GM23338 (cell line): ENCODE measurements around the gene DAB1. TPM values are rescaled to one million over a fixed set of nuclear protein-coding genes. Genes with fewer than 3 reads are reported as not detected.
A peak's percentile ranks its signal among the peaks of the same experiment; 100 is the strongest.

Source experiments
- ATAC-seq: fragments of 200-7000 bp; cut with Tn5 transposase; 3 replicates; pipeline ENCODE4 v1.9.1; 2020
- DNase-seq: peaks from one replicate; pipeline ENCODE4 v3.0.0-alpha.2; 2015; ENCODE audit warnings: low spot score
- H2AFZ ChIP-seq: fragments of 200-600 bp; sonication (generic); 2 replicates; pipeline ENCODE4 v1.8.0; 2016; ENCODE audit warnings: antibody characterized with exemption, mild to moderate bottlenecking, moderate library complexity
- H3F3A ChIP-seq: fragments of 200-600 bp; sonication (generic); replicated peaks from 2 replicates; pipeline ENCODE4 v1.8.0; 2017; ENCODE audit warnings: antibody characterized with exemption, mixed run types, low read depth
- H3K27ac ChIP-seq: fragments of 200-600 bp; sonication (generic); 2 replicates; pipeline ENCODE4 v1.6.1; 2016; ENCODE audit warnings: low read depth
- H3K27me3 ChIP-seq: fragments of 200-600 bp; sonication (generic); 2 replicates; pipeline ENCODE4 v1.8.0; 2016; ENCODE audit warnings: mild to moderate bottlenecking, mixed run types, moderate library complexity; ENCODE audit not compliant: insufficient read depth
- H3K36me3 ChIP-seq: fragments of 200-600 bp; sonication (generic); 2 replicates; pipeline ENCODE4 v1.8.0; 2016; ENCODE audit warnings: mild to moderate bottlenecking; ENCODE audit not compliant: insufficient read depth
- H3K4me1 ChIP-seq: fragments of 200-600 bp; sonication (generic); 2 replicates; pipeline ENCODE4 v1.8.0; 2016; ENCODE audit warnings: mild to moderate bottlenecking, moderate library complexity; ENCODE audit not compliant: insufficient read depth
- H3K4me2 ChIP-seq: fragments of 200-600 bp; sonication (generic); 2 replicates; pipeline ENCODE4 v1.7.1; 2017; ENCODE audit warnings: mixed run types
- H3K4me3 ChIP-seq: fragments of 200-600 bp; sonication (generic); 2 replicates; pipeline ENCODE4 v1.6.1; 2016; ENCODE audit warnings: mixed run types
- H3K79me2 ChIP-seq: fragments of 200-600 bp; sonication (generic); replicated peaks from 2 replicates; pipeline ENCODE4 v1.8.0; 2017; ENCODE audit warnings: mild to moderate bottlenecking; ENCODE audit not compliant: insufficient read depth
- H3K9me2 ChIP-seq: fragments of 200-600 bp; sonication (generic); 2 replicates; pipeline ENCODE4 v1.8.0; 2017; ENCODE audit not compliant: insufficient read depth
- H4K20me1 ChIP-seq: fragments of 200-600 bp; sonication (generic); replicated peaks from 2 replicates; pipeline ENCODE4 v1.8.0; 2017; ENCODE audit warnings: mild to moderate bottlenecking; ENCODE audit not compliant: insufficient read depth
- H3K27ac Mint-ChIP-seq: 2 replicates; pipeline ENCODE4 v1.8.0; 2020; ENCODE audit warnings: inconsistent platforms, mild to moderate bottlenecking, moderate library complexity, mixed read lengths
- H3K27me3 Mint-ChIP-seq: 3 replicates; pipeline ENCODE4 v1.8.0; 2022; ENCODE audit warnings: low read depth, mild to moderate bottlenecking, moderate library complexity, mixed read lengths, inconsistent platforms; ENCODE audit not compliant: insufficient read depth, poor library complexity
- H3K36me3 Mint-ChIP-seq: 3 replicates; pipeline ENCODE4 v1.8.0; 2021; ENCODE audit warnings: low read depth, mild to moderate bottlenecking, inconsistent platforms, moderate library complexity, mixed read lengths
- H3K4me1 Mint-ChIP-seq: 3 replicates; pipeline ENCODE4 v1.8.0; 2020; ENCODE audit warnings: mild to moderate bottlenecking, inconsistent platforms, mixed read lengths
- H3K4me3 Mint-ChIP-seq: 3 replicates; pipeline ENCODE4 v1.8.0; 2021; ENCODE audit warnings: moderate library complexity, mild to moderate bottlenecking, inconsistent platforms, mixed read lengths
- H3K9me3 Mint-ChIP-seq: 3 replicates; pipeline ENCODE4 v1.8.0; 2020; ENCODE audit warnings: moderate library complexity, mild to moderate bottlenecking, inconsistent platforms, mixed read lengths
- ETS1 ChIP-seq: IDR thresholded peaks from 2 replicates; pipeline ENCODE4 v1.6.1; 2016; ENCODE audit warnings: antibody characterized with exemption
- EZH2 ChIP-seq: fragments of 200-600 bp; sonication (generic); IDR thresholded peaks from one replicate; pipeline ENCODE4 v1.8.0; 2017; ENCODE audit warnings: antibody characterized with exemption, mild to moderate bottlenecking, low read depth; ENCODE audit not compliant: unreplicated experiment
- NANOG ChIP-seq: IDR thresholded peaks from 2 replicates; pipeline ENCODE4 v1.6.1; 2016; ENCODE audit warnings: antibody characterized with exemption, borderline replicate concordance
- POLR2AphosphoS5 ChIP-seq: IDR thresholded peaks from 2 replicates; pipeline ENCODE4 v1.6.1; 2016; ENCODE audit warnings: antibody characterized with exemption, low read depth
- STAT1 ChIP-seq: IDR thresholded peaks from one replicate; pipeline ENCODE4 v1.6.1; 2016; ENCODE audit warnings: antibody characterized with exemption; ENCODE audit not compliant: unreplicated experiment
- ZNF462 ChIP-seq: fragments of 250-450 bp; sonication (Bioruptor Pico); IDR thresholded peaks from 2 replicates; pipeline ENCODE4 v1.5.0; 2020; ENCODE audit warnings: mild to moderate bottlenecking, moderate library complexity
- polyA plus RNA-seq: library from polyadenylated mRNA; unstranded; fragments of >200 nt; fragmentation: Nextera tagmentation; extraction: Ambion mirVana; gene quantifications from 2 replicates; pipeline ENCODE4 v1.2.1, GENCODE V29; 2016
- total RNA-seq: library from RNA; depleted of rRNA; stranded (reverse); fragments of >200 nt; shearing (Covaris generic); gene quantifications from 2 replicates; pipeline ENCODE4 v1.2.3, GENCODE V29; 2014

The DAB1 gene
- total and polyA plus RNA-seq, 2 experiments from 2014 or later, result 12.8 to 14.5 TPM

- ATAC-seq, result peak; percentile 53
- Mint-ChIP-seq H3K4me3 (no peak overlapping the region), H3K27ac (no peak overlapping the region), H3K36me3 (no peaks in the 10 kb centered on the region), H3K4me1 (peaks cover 44% of the 10 kb centered on the region), H3K9me3 (no peaks in the 10 kb centered on the region; the same call in 2 of the 3 replicates), H3K27me3 (peaks cover 6% of the 10 kb centered on the region)
- peaks cover 14% of the 10 kb centered on the region for H3K27me3 ChIP-seq
- H4K20me1 ChIP-seq, result peaks cover 6% of the 10 kb centered on the region; the same call in 1 of the 2 replicates
- H3K36me3 ChIP-seq, result no peaks in the 10 kb centered on the region
- H3K4me2 ChIP-seq, result no peak overlapping the region; the same call in 1 of the 2 replicates
- no peak overlapping the region for H3K27ac ChIP-seq
- H3K79me2 ChIP-seq, result no peaks in the 10 kb centered on the region
- H3K4me1 ChIP-seq, result peaks cover 47% of the 10 kb centered on the region
- H2AFZ ChIP-seq, result no peak overlapping the region
- no peak overlapping the region for H3K4me3 ChIP-seq
- TF ChIP-seq POLR2AphosphoS5, result no peak
- 0 out of 2 replicates have a peak, but pooled peaks have one; percentile 27 for TF ChIP-seq ZNF462
- TF ChIP-seq NANOG, result no peak
- no peak for TF ChIP-seq STAT1
- TF ChIP-seq EZH2, result no peak
- TF ChIP-seq ETS1, result no peak
- H3F3A ChIP-seq, result no peaks in the 10 kb centered on the region
- H3K9me2 ChIP-seq, result peaks cover 10% of the 10 kb centered on the region; the same call in 1 of the 2 replicates
- DNase-seq, result peak; percentile 63
Measured at GRCh38 chr1:57195436-57195941, 228.4 kb downstream of the DAB1 start.
